ENCODE measurements around the gene RPIA.
"Not testable (repeated sequence)": the region's sequence is repeated elsewhere in the genome, so short reads cannot be mapped to it uniquely, and the experiment has no call there.

RPIA gene

DNA sequence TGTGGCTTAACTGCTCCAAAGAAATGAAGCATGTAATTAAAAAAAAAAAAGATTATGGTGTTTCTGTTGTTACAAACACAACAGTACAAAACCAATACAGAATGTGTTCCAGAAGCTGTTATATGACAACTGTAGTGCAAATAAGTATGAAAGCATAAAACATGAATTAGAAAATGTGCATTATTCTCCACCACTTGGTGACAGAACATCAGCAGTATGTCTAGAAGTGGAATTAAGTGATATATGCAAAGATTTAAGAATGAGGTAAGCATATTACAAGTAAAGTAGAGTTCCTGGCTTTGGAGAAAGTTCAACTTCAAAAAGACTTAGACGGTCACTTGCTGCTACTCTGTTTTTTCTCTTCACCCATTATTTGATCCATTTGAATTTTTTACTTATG is 105.0 kb downstream of the RPIA start:
- DNase-seq, result not testable (repeated sequence)

DNA sequence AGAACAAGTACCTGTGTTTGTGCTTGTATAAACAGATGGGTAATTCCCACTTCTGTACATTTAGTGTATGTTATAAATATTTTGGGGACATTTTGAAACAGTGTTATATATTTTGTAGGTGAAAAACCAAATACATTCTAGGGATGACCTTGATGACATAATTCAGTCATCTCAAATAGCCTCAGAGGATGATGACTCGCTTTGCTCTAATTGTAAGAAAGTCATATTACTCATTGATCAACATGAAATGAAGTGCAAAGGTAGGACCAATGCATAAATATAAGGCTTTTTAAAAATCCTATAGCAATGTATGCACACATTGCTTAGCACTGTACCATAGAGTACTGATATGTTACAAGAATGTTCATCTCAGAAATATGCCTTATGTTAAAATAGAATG is 105.7 kb downstream of the RPIA start:
- not testable (repeated sequence) for DNase-seq

Measured in activated naive CD4-positive, alpha-beta T cell treated with anti-CD3 and anti-CD28 coated beads, Interleukin-2, amount 50 U/mL, for 16 hours (primary cell).